ENCODE measurements around the gene SEMA6A.

Gene SEMA6A

GRCh38 chr5:116454417-116454927, 120.2 kb downstream of the SEMA6A start:
- FAIRE-seq = no peak

GRCh38 chr5:116453988-116454411, 120.6 kb downstream of the SEMA6A start:
- FAIRE-seq = no peak

- no peak for FAIRE-seq
These were observed 121.8 kb downstream of the SEMA6A start for GRCh38 chr5:116452774-116453368.

GRCh38 chr5:116451905-116452450, 122.6 kb downstream of the SEMA6A start:
- no peak for FAIRE-seq

- no peak for FAIRE-seq
These were observed 123.6 kb downstream of the SEMA6A start for GRCh38 chr5:116451066-116451465.

GRCh38 chr5:116449458-116449857, 125.2 kb downstream of the SEMA6A start:
- FAIRE-seq = no peak

- no peak for FAIRE-seq
These were observed 125.7 kb downstream of the SEMA6A start for GRCh38 chr5:116448870-116449427.

- FAIRE-seq = no peak
These were observed 126.2 kb downstream of the SEMA6A start for GRCh38 chr5:116448450-116448849.

- FAIRE-seq = no peak
These were observed 128.1 kb downstream of the SEMA6A start for GRCh38 chr5:116446356-116447005.

- FAIRE-seq = no peak
These were observed 129.3 kb downstream of the SEMA6A start for GRCh38 chr5:116445311-116445710.

- FAIRE-seq = no peak
These were observed 130.0 kb downstream of the SEMA6A start for GRCh38 chr5:116444373-116445295.

- no peak for FAIRE-seq
These were observed 131.6 kb downstream of the SEMA6A start for GRCh38 chr5:116442931-116443551.

- no peak for FAIRE-seq
These were observed 132.5 kb downstream of the SEMA6A start for GRCh38 chr5:116442095-116442534.

GRCh38 chr5:116441223-116441622, 133.4 kb downstream of the SEMA6A start:
- no peak for FAIRE-seq

- FAIRE-seq = no peak
These were observed 134.1 kb downstream of the SEMA6A start for GRCh38 chr5:116440457-116441001.

GRCh38 chr5:116439905-116440304, 134.7 kb downstream of the SEMA6A start:
- no peak for FAIRE-seq

- FAIRE-seq = no peak
These were observed 135.6 kb downstream of the SEMA6A start for GRCh38 chr5:116438979-116439554.

- no peak for FAIRE-seq
These were observed 136.6 kb downstream of the SEMA6A start for GRCh38 chr5:116437922-116438578.

- FAIRE-seq = no peak
These were observed 137.3 kb downstream of the SEMA6A start for GRCh38 chr5:116437351-116437705.

- FAIRE-seq = no peak
These were observed 137.8 kb downstream of the SEMA6A start for GRCh38 chr5:116436674-116437350.

GRCh38 chr5:116428966-116429365, 145.7 kb downstream of the SEMA6A start:
- FAIRE-seq = no peak
